GM12892 (cell line): ENCODE data around the gene ARHGAP26.

Experiments
- POLR2A ChIP-seq: IDR thresholded peaks from 2 replicates; pipeline ENCODE4 v1.6.1; 2011; ENCODE audit warnings: low read depth, low read length, control low read depth
- POLR2AphosphoS5 ChIP-seq: IDR thresholded peaks from 2 replicates; pipeline ENCODE4 v1.6.1; 2011; ENCODE audit warnings: low read depth, low read length, control low read depth
- TAF1 ChIP-seq: IDR thresholded peaks from 2 replicates; pipeline ENCODE4 v1.6.1; 2011; ENCODE audit warnings: low read depth, mild to moderate bottlenecking, control low read depth, low read length, borderline replicate concordance

DNA sequence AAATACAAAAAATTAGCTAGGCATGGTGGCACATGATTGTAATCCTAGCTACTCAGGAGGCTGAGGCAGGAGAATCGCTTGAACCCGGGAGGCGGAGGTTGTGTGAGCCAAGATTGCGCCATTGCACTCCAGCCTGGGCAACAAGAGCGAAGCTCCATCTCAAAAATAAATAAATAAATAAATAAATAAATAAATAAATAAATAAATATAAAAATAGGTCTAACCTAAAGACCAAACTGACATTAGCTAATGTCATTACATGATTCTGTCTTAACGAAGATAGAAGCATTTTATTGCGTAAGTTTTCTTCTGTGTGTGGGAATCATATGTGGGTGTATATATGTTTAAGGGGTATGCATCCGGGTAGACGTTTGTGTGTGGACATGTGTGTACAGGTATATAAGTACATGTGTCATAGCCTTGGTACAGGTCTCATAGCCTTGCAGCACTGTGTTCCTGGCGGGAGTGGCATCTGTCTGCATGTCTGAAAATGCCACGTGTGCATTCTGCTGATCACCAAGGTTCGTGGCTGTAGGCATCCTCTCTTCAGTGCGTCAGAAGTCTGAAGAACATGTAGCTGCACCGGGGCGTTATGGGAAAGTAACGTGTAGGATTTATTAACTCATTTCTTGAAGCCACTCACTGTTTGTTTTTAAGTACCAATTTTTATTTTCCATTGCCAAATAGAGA is 335.2 kb downstream of the ARHGAP26 start:
- no peak for TF ChIP-seq POLR2AphosphoS5
- TF ChIP-seq POLR2A = no peak
- no peak for TF ChIP-seq TAF1
